A549 (cell line): Measurements from ENCODE around the gene CCDC47. TPM values are rescaled to one million over a fixed set of nuclear protein-coding genes. Genes with fewer than 3 reads are reported as not detected.

Experiments used
- ATAC-seq, 2 experiments: fragments of 200-7000 bp in 1 of 2; fragments of >200 bp in 1 of 2; cut with Nextera tagmentation in 1 of 2; cut with Tn5 transposase in 1 of 2; 3 replicates each; pipeline versions ENCODE4 v1.8.0 to v1.9.1; 2018 to 2020; ENCODE audit warnings: mild to moderate bottlenecking in 1 of 2, moderate library complexity in 1 of 2
- CTCF ChIA-PET: fragments of 300-600 bp; sonication (Branson Sonifier 250); formaldehyde crosslinking; extraction: SDS; loops from one replicate; lab custom pipeline; 2021; ENCODE audit warnings: antibody characterized with exemption, inconsistent platforms; lab: Yijun Ruan, JAX
- POLR2A ChIA-PET: fragments of 350-600 bp; formaldehyde crosslinking; extraction: SDS; loops from one replicate; lab custom pipeline; 2021; ENCODE audit warnings: antibody characterized with exemption, inconsistent platforms; lab: Yijun Ruan, JAX
- DNase-seq, 2 experiments: peaks; one replicate each; pipeline versions ENCODE4 v3.0.0 to v3.0.0-alpha.2; 2011 to 2016; ENCODE audit warnings: low read depth in 1 of 2, low spot score in 1 of 2
- FAIRE-seq: peaks from 2 replicates; lab custom pipeline; 2011; peaks lifted over from hg19 to GRCh38; lab: Jason Lieb, UNC
- H3K27ac ChIP-seq, 2 experiments: fragments of >200 bp; sonication (Bioruptor Twin); formaldehyde crosslinking; 3 replicates each; pipeline ENCODE4 v1.5.1; 2016 to 2017
- H3K4me1 ChIP-seq: fragments of >200 bp; sonication (Bioruptor Twin); formaldehyde crosslinking; 3 replicates; pipeline ENCODE4 v1.6.1; 2016
- H3K4me2 ChIP-seq: fragments of >200 bp; sonication (Bioruptor Twin); formaldehyde crosslinking; 3 replicates; pipeline ENCODE4 v1.6.1; 2016
- H3K4me3 ChIP-seq: fragments of >200 bp; sonication (Bioruptor Twin); formaldehyde crosslinking; 3 replicates; pipeline ENCODE4 v1.5.1; 2016
- H3K9me3 ChIP-seq: fragments of >200 bp; sonication (Bioruptor Twin); formaldehyde crosslinking; 3 replicates; pipeline ENCODE4 v1.6.1; 2016
- ATOH8 ChIP-seq: fragments of 250-450 bp; sonication (Bioruptor Pico); IDR thresholded peaks from 2 replicates; pipeline ENCODE4 v1.5.0; 2020; ENCODE audit warnings: low read depth, mild to moderate bottlenecking, moderate library complexity
- CBX8 ChIP-seq: fragments of 200-600 bp; sonication (generic); IDR thresholded peaks from 2 replicates; pipeline ENCODE4 v1.6.1; 2016
- CHD2 ChIP-seq: fragments of 150-350 bp; IDR thresholded peaks from 2 replicates; pipeline ENCODE4 v1.6.1; 2014; ENCODE audit warnings: low read length; ENCODE audit not compliant: partially characterized antibody
- CTCF ChIP-seq: fragments of >200 bp; sonication (Bioruptor Twin); formaldehyde crosslinking; IDR thresholded peaks from 3 replicates; pipeline ENCODE4 v1.5.1; 2016
- EHF ChIP-seq: fragments of 250-450 bp; sonication (Bioruptor Pico); IDR thresholded peaks from 2 replicates; pipeline ENCODE4 v1.5.0; 2020; ENCODE audit warnings: mild to moderate bottlenecking
- FOSL2 ChIP-seq, 2 experiments: fragments of 450-650 bp in 1 of 2; fragments of >200 bp in 1 of 2; sonication (Bioruptor Twin) in 1 of 2; formaldehyde crosslinking; IDR thresholded peaks; 2 replicates each; pipeline versions ENCODE4 v1.5.0 to v1.6.1; 2016 to 2020; ENCODE audit warnings: mild to moderate bottlenecking in 1 of 2, moderate library complexity in 1 of 2
- HES2 ChIP-seq: fragments of >200 bp; sonication (Bioruptor Twin); formaldehyde crosslinking; IDR thresholded peaks from 2 replicates; pipeline ENCODE4 v1.6.1; 2016
- HEYL ChIP-seq: fragments of 250-450 bp; sonication (Bioruptor Pico); IDR thresholded peaks from 2 replicates; pipeline ENCODE4 v1.8.0; 2021; ENCODE audit warnings: mild to moderate bottlenecking, moderate library complexity
- HMGXB4 ChIP-seq: fragments of 250-450 bp; sonication (Bioruptor Pico); IDR thresholded peaks from 2 replicates; pipeline ENCODE4 v1.5.0; 2021; ENCODE audit warnings: mild to moderate bottlenecking, moderate library complexity, borderline replicate concordance
- HOXB13 ChIP-seq: fragments of 250-450 bp; sonication (Bioruptor Pico); IDR thresholded peaks from 2 replicates; pipeline ENCODE4 v1.5.0; 2020; ENCODE audit warnings: low read depth, mild to moderate bottlenecking, moderate library complexity
- HOXB5 ChIP-seq: fragments of 250-450 bp; sonication (Bioruptor Pico); IDR thresholded peaks from 2 replicates; pipeline ENCODE4 v1.5.0; 2020; ENCODE audit warnings: mild to moderate bottlenecking, moderate library complexity
- JUN ChIP-seq, 2 experiments: fragments of >200 bp; sonication (Bioruptor Twin); formaldehyde crosslinking; IDR thresholded peaks; 2 replicates in 1 of 2; 3 replicates in 1 of 2; pipeline ENCODE4 v1.6.1; 2016 to 2017
- JUNB ChIP-seq: fragments of >200 bp; sonication (Bioruptor Twin); formaldehyde crosslinking; IDR thresholded peaks from 2 replicates; pipeline ENCODE4 v1.6.1; 2016
- KDM1A ChIP-seq: fragments of 200-600 bp; sonication (generic); IDR thresholded peaks from 2 replicates; pipeline ENCODE4 v1.6.1; 2016; ENCODE audit warnings: low read depth, mild to moderate bottlenecking
- MAX ChIP-seq: IDR thresholded peaks from 2 replicates; pipeline ENCODE4 v1.6.1; 2012
- NPAS2 ChIP-seq: fragments of 250-450 bp; sonication (Bioruptor Pico); IDR thresholded peaks from 2 replicates; pipeline ENCODE4 v1.8.0; 2022; ENCODE audit warnings: mild to moderate bottlenecking, moderate library complexity, borderline replicate concordance
- PHF8 ChIP-seq: fragments of 200-600 bp; sonication (generic); IDR thresholded peaks from 2 replicates; pipeline ENCODE4 v1.6.1; 2016; ENCODE audit warnings: low read depth, mild to moderate bottlenecking, antibody characterized with exemption, moderate library complexity, borderline replicate concordance
- POLR2A ChIP-seq: IDR thresholded peaks from 2 replicates; pipeline ENCODE4 v1.6.1; 2012; ENCODE audit warnings: mild to moderate bottlenecking, low read length
- RCOR1 ChIP-seq: fragments of 150-350 bp; IDR thresholded peaks from 2 replicates; pipeline ENCODE4 v1.6.1; 2014; ENCODE audit warnings: antibody characterized with exemption, low read length, low read depth
- RNF2 ChIP-seq: fragments of 200-600 bp; sonication (generic); IDR thresholded peaks from 2 replicates; pipeline ENCODE4 v1.6.1; 2016; ENCODE audit warnings: low read depth, mild to moderate bottlenecking, antibody characterized with exemption, moderate library complexity, borderline replicate concordance
- SMC3 ChIP-seq: fragments of >200 bp; sonication (Bioruptor Twin); formaldehyde crosslinking; IDR thresholded peaks from 3 replicates; pipeline ENCODE4 v1.6.1; 2018; ENCODE audit warnings: inconsistent platforms
- SREBF2 ChIP-seq: fragments of 450-650 bp; IDR thresholded peaks from 2 replicates; pipeline ENCODE4 v1.6.1; 2014; ENCODE audit warnings: mild to moderate bottlenecking, moderate library complexity
- TFCP2L1 ChIP-seq: fragments of 250-450 bp; sonication (Bioruptor Pico); IDR thresholded peaks from 2 replicates; pipeline ENCODE4 v1.5.0; 2021; ENCODE audit warnings: mild to moderate bottlenecking
- ZC3H11A ChIP-seq: fragments of 450-650 bp; IDR thresholded peaks from 2 replicates; pipeline ENCODE4 v1.6.1; 2014; ENCODE audit warnings: antibody characterized with exemption, mild to moderate bottlenecking
- ZSCAN20 ChIP-seq: fragments of 250-450 bp; sonication (Bioruptor Pico); IDR thresholded peaks from 2 replicates; pipeline ENCODE4 v1.8.0; 2022; ENCODE audit warnings: mild to moderate bottlenecking, moderate library complexity
- WGBS: methylation state at CpG from one replicate; pipeline ENCODE4 v1.1.6; 2017; ENCODE audit errors: missing lambda C conversion rate; 5-methylcytosine and 5-hydroxymethylcytosine counted together
- polyA plus RNA-seq, 4 experiments: library from polyadenylated mRNA; depleted of rRNA in 3 of 4; stranded (reverse); fragments of >200 nt; fragmentation: RNase III in 1 of 4; extraction: RNeasy Plus Mini Kit Qiagen cat#74134 plus additional on column Dnase treatment in 1 of 4; gene quantifications; 2 replicates in 3 of 4; 3 replicates in 1 of 4; pipeline ENCODE4 v1.2.3, GENCODE V29; 2011 to 2017

CCDC47 gene
- polyA plus RNA-seq, 2 of the 4 experiments (the other 2 are of a cell fraction) = 141 to 163 TPM

- no peak for TF ChIP-seq CTCF
- no peak for TF ChIP-seq ZSCAN20 (CRISPR knock-in tag)
- no peak for TF ChIP-seq TFCP2L1 (CRISPR knock-in tag)
- no peak for TF ChIP-seq ZC3H11A
- TF ChIP-seq POLR2A = no peak
- TF ChIP-seq HMGXB4 = no peak
- no peak for TF ChIP-seq FOSL2 (IDR thresholded peaks at IDR 0.05)
- TF ChIP-seq FOSL2 (CRISPR knock-in tag; IDR thresholded peaks at IDR 0.05) = no peak
Observed at GRCh38 chr17:63700528-63701455, 72.6 kb downstream of the CCDC47 start (continued).

- WGBS = 0% methylated on average over 7 of the region's 133 CpGs
- Histone ChIP-seq H3K4me2 (peak within 1 kb of the TSS; percentile 96), H3K4me1 (0 out of 3 replicates have a peak, but pooled peaks cover 6% of the 10 kb centered on the region), H3K4me3 (peak within 1 kb of the TSS; percentile 70), H3K27ac (peak within 1 kb of the TSS; percentile 71 to 91), H3K9me3 (no peaks in the 10 kb centered on the region)
- DNase-seq (peak; percentile 26 to 69), ATAC-seq (peak; percentile 25 to 28), FAIRE-seq (no peak)
- TF ChIP-seq HEYL (CRISPR knock-in tag) (no peak), JUN (IDR thresholded peaks at IDR 0.05) (peak in 1 of 2 experiments; percentile 63; a peak in 3 of 5 replicates), PHF8 (0 out of 2 replicates have a peak, but pooled peaks have one; percentile 13), HOXB5 (CRISPR knock-in tag) (no peak), ZC3H11A (no peak), POLR2A (peak; percentile 44), MAX (0 out of 2 replicates have a peak, but pooled peaks have one; percentile 16)
- ChIA-PET POLR2A (no interaction called here), CTCF (interaction anchor here (1.3 to 1.7 kb wide), 2 partner anchors 9 to 110 kb away, joined by 3 to 5 read pairs; no protein-coding TSS in a partner anchor)
Observed at GRCh38 chr17:63699638-63700527, 73.5 kb downstream of the CCDC47 start, which contains the start of gene LIMD2. Gene LIMD2, minus strand, starts transcription at chr17:63700125. Its CDS starts 827 bp downstream, at chr17:63699298.

GRCh38 chr17:63698886-63699637 is 74.3 kb downstream of the CCDC47 start:
- peak overlapping the region; percentile 71 to 91 for H3K27ac ChIP-seq
- TF ChIP-seq JUNB = no peak
- no peak for TF ChIP-seq HES2
- TF ChIP-seq PHF8 = no peak
- TF ChIP-seq KDM1A = no peak
- TF ChIP-seq RCOR1 = no peak
- TF ChIP-seq SREBF2 = no peak
- no peak for TF ChIP-seq EHF (CRISPR knock-in tag)
- no peak for TF ChIP-seq CHD2
- no peak for TF ChIP-seq RNF2
- TF ChIP-seq CBX8 = no peak
- TF ChIP-seq ATOH8 (CRISPR knock-in tag) = no peak
- no peak for TF ChIP-seq HOXB13 (CRISPR knock-in tag)
- no peak for TF ChIP-seq SMC3
- no peak for TF ChIP-seq NPAS2 (CRISPR knock-in tag)
- TF ChIP-seq ZC3H11A = no peak
- TF ChIP-seq MAX = no peak

More at GRCh38 chr17:63698886-63699637, 74.3 kb downstream of the CCDC47 start:
- 64% methylated on average over 19 of the region's 45 CpGs for WGBS
- FAIRE-seq = no peak
- H3K4me1 ChIP-seq = 0 out of 3 replicates have a peak, but pooled peaks cover 6% of the 10 kb centered on the region
- no peaks in the 10 kb centered on the region for H3K9me3 ChIP-seq
- H3K4me2 ChIP-seq = peak overlapping the region; percentile 96
- H3K4me3 ChIP-seq = peak overlapping the region; percentile 70
- no peak for DNase-seq
- ChIA-PET CTCF (interaction anchor here (0.9 to 7.0 kb wide), 11 partner anchors 8 to 150 kb away, joined by 3 to 116 read pairs (median 4); no protein-coding TSS in a partner anchor), POLR2A (interaction anchor here (1.2 kb wide), 1 partner anchor 42 kb away, joined by 3 read pairs; no protein-coding TSS in a partner anchor)
- ATAC-seq = peak; percentile 4 to 41; a peak in 4 of 6 replicates
